ENCODE measurements around the gene HNRNPDL. TPM values are rescaled to one million over a fixed set of nuclear protein-coding genes. Genes with fewer than 3 reads are reported as not detected.

The HNRNPDL gene
- total and polyA plus RNA-seq, 2 of the 4 experiments (the other 2 are of a cell fraction), result 52.9 to 276 TPM

DNA sequence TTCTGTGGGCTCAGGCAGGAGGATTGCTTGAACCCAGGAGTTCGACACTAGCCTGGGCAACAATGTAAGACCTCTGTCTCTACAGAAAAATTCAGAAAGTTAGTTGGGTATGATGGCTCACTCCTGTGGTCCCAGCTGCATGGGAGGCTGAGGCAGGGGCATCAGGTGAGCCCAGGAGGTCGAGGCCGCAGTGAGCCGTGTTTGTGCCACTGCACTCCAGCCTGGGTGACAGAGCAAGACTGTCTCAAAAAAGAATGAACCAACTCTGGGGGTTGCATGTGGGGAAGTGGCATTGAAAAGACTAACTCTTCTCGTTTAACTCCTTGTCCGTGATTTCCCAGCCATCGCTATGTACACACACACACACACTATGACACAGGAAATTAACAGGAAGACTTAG is 27.0 kb upstream of the HNRNPDL start:
- ChIA-PET POLR2A (ENCODE audit: unreplicated experiment) (no interaction called here), CTCF (no interaction called here)
- Histone ChIP-seq H3K4ac (ENCODE audit: low read depth, low read length) (no peak overlapping the region), H3K27ac (ENCODE audit: insufficient read depth, low read length) (no peak overlapping the region), H3K27me3 (ENCODE audit: control insufficient read depth, insufficient read depth, low read length) (no peaks in the 10 kb centered on the region), H4K5ac (ENCODE audit: low read depth, low read length) (no peak overlapping the region), H3K14ac (replicated peaks; ENCODE audit: low read depth, low read length) (no peak overlapping the region), H2AK5ac (ENCODE audit: low read depth, low read length) (no peak overlapping the region), H3K36me3 (ENCODE audit: control insufficient read depth, insufficient read depth, low read length) (peaks cover 13% of the 10 kb centered on the region), H3K4me3 (ENCODE audit: insufficient read depth, low read depth, low read length) (no peak overlapping the region), H2BK120ac (ENCODE audit: low read depth, low read length) (no peak overlapping the region), H3K9me1 (ENCODE audit: insufficient read depth, low read length) (no peaks in the 10 kb centered on the region), H3K56ac (ENCODE audit: extremely low read depth, insufficient read depth, low read length) (no peak overlapping the region), H3K18ac (ENCODE audit: low read depth, low read length) (no peak overlapping the region), H4K20me1 (ENCODE audit: insufficient read depth, low read length) (no peaks in the 10 kb centered on the region), H2AK9ac (replicated peaks; ENCODE audit: low read depth, low read length, poor library complexity) (no peak overlapping the region), H3K23ac (ENCODE audit: low read depth, low read length) (no peak overlapping the region), H2AFZ (replicated peaks; ENCODE audit: low read length, poor library complexity) (no peak overlapping the region), H3K4me1 (ENCODE audit: control insufficient read depth, insufficient read depth, low read length) (no peaks in the 10 kb centered on the region), H4K8ac (ENCODE audit: low read depth in 2 of 2, low read length in 2 of 2) (no peak overlapping the region), H2BK15ac (ENCODE audit: low read depth, low read length) (no peak overlapping the region), H3K4me2 (ENCODE audit: low read depth, low read length) (no peak overlapping the region), H3K79me1 (ENCODE audit: low read depth in 1 of 2, low read length in 2 of 2) (peaks cover 3 to 9% of the 10 kb centered on the region in 2 experiments; a peak in 2 of 4 replicates), H4K91ac (ENCODE audit: insufficient read depth, low read depth, low read length) (no peak overlapping the region), H3K9ac (ENCODE audit: low read depth, low read length) (no peak overlapping the region), H3K9me3 (ENCODE audit: control insufficient read depth, insufficient read depth, low read length) (no peaks in the 10 kb centered on the region), H2BK20ac (ENCODE audit: low read depth, low read length) (no peak overlapping the region), H2BK5ac (ENCODE audit: low read depth, low read length, poor library complexity, severe bottlenecking) (no peak overlapping the region)
- intact Hi-C loops (cut with micrococcal nuclease), result no loop called here
- BruUV-seq (replicated peaks), result no TSS peak
- DNase-seq (no peak), ATAC-seq (ENCODE audit: low read depth) (no peak)
- WGBS, 2 experiments (ENCODE audit: extremely low coverage in 2 of 2, insufficient read length in 1 of 2), result 100% methylated on average over 4 of the region's 7 CpGs; no CpG with 5 or more reads in 1 of the 2 experiments
- in situ Hi-C loops (cut with MboI; ENCODE audit: low sequenced_read_pairs), result no loop called here
- dilution Hi-C loops (cut with HindIII; ENCODE audit: low sequenced_read_pairs, unreplicated experiment), result no loop called here
- TF ChIP-seq POLR2A (IDR thresholded peaks at IDR 0.05; ENCODE audit: low read depth, low read length) (no peak), CTCF (conservative IDR thresholded peaks at IDR 0.05; ENCODE audit: low read depth, low read length) (no peak), RCOR1 (IDR thresholded peaks at IDR 0.05; ENCODE audit: insufficient replicate concordance, low read length) (no peak), USF2 (IDR thresholded peaks at IDR 0.05; ENCODE audit: low read depth, low read length) (no peak), CEBPB (IDR thresholded peaks at IDR 0.05; ENCODE audit: low read depth, low read length) (no peak), CHD1 (IDR thresholded peaks at IDR 0.05; ENCODE audit: low read depth, low read length) (no peak), MXI1 (IDR thresholded peaks at IDR 0.05; ENCODE audit: borderline replicate concordance, low read depth, low read length) (no peak), MAFK (IDR thresholded peaks at IDR 0.05; ENCODE audit: low read depth, low read length) (no peak), RFX5 (IDR thresholded peaks at IDR 0.05; ENCODE audit: low read depth, low read length) (no peak), SMC3 (IDR thresholded peaks at IDR 0.05; ENCODE audit: low read depth, low read length) (no peak), FOS (IDR thresholded peaks at IDR 0.05; ENCODE audit: low read depth, low read length) (no peak), MAZ (IDR thresholded peaks at IDR 0.05; ENCODE audit: borderline replicate concordance, low read depth, low read length) (no peak), ELK1 (IDR thresholded peaks at IDR 0.05; ENCODE audit: borderline replicate concordance, low read depth, low read length) (no peak)

All from IMR-90 (cell line).